Spinal cord (tissue), 10 donors: ENCODE data around the gene PRM2. TPM values are rescaled to one million over a fixed set of nuclear protein-coding genes. Genes with fewer than 3 reads are reported as not detected.

Source experiments
- DNase-seq, 6 donors: peaks; one replicate each; pipeline versions ENCODE4 v3.0.0 to v3.0.0-alpha.2; 2013 to 2015; ENCODE audit warnings: low spot score in 6 of 6, low read depth in 4 of 6
- H3K27ac ChIP-seq: one replicate; pipeline ENCODE4 v1.5.1; 2013; ENCODE audit warnings: low read depth, low read length, control low read depth
- H3K27me3 ChIP-seq: one replicate; pipeline ENCODE4 v1.6.1; 2013; ENCODE audit warnings: low read length; ENCODE audit not compliant: control insufficient read depth, insufficient read depth
- H3K36me3 ChIP-seq: one replicate; pipeline ENCODE4 v1.6.1; 2013; ENCODE audit warnings: low read length; ENCODE audit not compliant: control insufficient read depth, insufficient read depth
- H3K4me1 ChIP-seq: one replicate; pipeline ENCODE4 v1.6.1; 2013; ENCODE audit warnings: low read length; ENCODE audit not compliant: control insufficient read depth, insufficient read depth
- H3K4me3 ChIP-seq: one replicate; pipeline ENCODE4 v1.5.1; 2013; ENCODE audit warnings: low read depth, low read length, control low read depth
- H3K9me3 ChIP-seq: one replicate; pipeline ENCODE4 v1.6.1; 2013; ENCODE audit warnings: low read length; ENCODE audit not compliant: control insufficient read depth, insufficient read depth
- WGBS: methylation state at CpG from one replicate; pipeline ENCODE4 v1.1.5; 2013; ENCODE audit warnings: missing lambda C conversion rate; ENCODE audit not compliant: insufficient coverage; 5-methylcytosine and 5-hydroxymethylcytosine counted together
- polyA plus RNA-seq, 2 donors: library from polyadenylated mRNA; unstranded; fragments of 120-200 nt; gene quantifications; one replicate each; pipeline ENCODE4 v1.2.1, GENCODE V29; 2013; ENCODE audit not compliant: insufficient read length in 2 of 2
- total RNA-seq, 2 donors: library from RNA; depleted of rRNA in 1 of 2; stranded (reverse); fragments of 120-200 nt in 1 of 2; fragments of >200 nt in 1 of 2; gene quantifications; one replicate each; pipeline versions ENCODE4 v1.2.3 to v1.2.4, GENCODE V29; 2013 to 2014
- donor health status: healthy.

Gene PRM2
- total and polyA plus RNA-seq, 4 donors, result not detected

GRCh38 chr16:11250786-11251524, 25.3 kb downstream of the PRM2 start:
- Histone ChIP-seq H3K4me3 (no peak overlapping the region), H3K4me1 (peaks cover 16% of the 10 kb centered on the region), H3K9me3 (no peaks in the 10 kb centered on the region), H3K27me3 (peaks cover 2% of the 10 kb centered on the region), H3K36me3 (peaks cover 8% of the 10 kb centered on the region), H3K27ac (no peak overlapping the region)
- no peak for DNase-seq
- 100% methylated on average over 1 of the region's 10 CpGs for WGBS

GRCh38 chr16:11250091-11250785, 26.0 kb downstream of the PRM2 start:
- no peak overlapping the region for H3K27ac ChIP-seq
- peaks cover 16% of the 10 kb centered on the region for H3K4me1 ChIP-seq
- peaks cover 2% of the 10 kb centered on the region for H3K27me3 ChIP-seq
- no peaks in the 10 kb centered on the region for H3K9me3 ChIP-seq
- H3K36me3 ChIP-seq, result peaks cover 8% of the 10 kb centered on the region
- WGBS, result 71% methylated on average over 15 of the region's 16 CpGs
- H3K4me3 ChIP-seq, result no peak overlapping the region
- no peak for DNase-seq

GRCh38 chr16:11249233-11250061, 26.8 kb downstream of the PRM2 start:
- Histone ChIP-seq H3K9me3 (no peaks in the 10 kb centered on the region), H3K36me3 (peaks cover 8% of the 10 kb centered on the region), H3K4me3 (no peak overlapping the region), H3K4me1 (peaks cover 10% of the 10 kb centered on the region), H3K27me3 (no peaks in the 10 kb centered on the region), H3K27ac (no peak overlapping the region)
- DNase-seq, result no peak
- 91% methylated on average over 61 of the region's 63 CpGs for WGBS

- no peaks in the 10 kb centered on the region for H3K27me3 ChIP-seq
- no peak overlapping the region for H3K27ac ChIP-seq
- no peaks in the 10 kb centered on the region for H3K4me1 ChIP-seq
- H3K9me3 ChIP-seq, result no peaks in the 10 kb centered on the region
- WGBS, result 88% methylated on average over 6 of the region's 8 CpGs
- no peak for DNase-seq
- H3K36me3 ChIP-seq, result peaks cover 8% of the 10 kb centered on the region
- no peak overlapping the region for H3K4me3 ChIP-seq
Observed at GRCh38 chr16:11248133-11248532, 28.1 kb downstream of the PRM2 start.

GRCh38 chr16:11245988-11246387, 30.3 kb downstream of the PRM2 start:
- no peak overlapping the region for H3K27ac ChIP-seq
- H3K9me3 ChIP-seq, result no peaks in the 10 kb centered on the region
- no peaks in the 10 kb centered on the region for H3K4me1 ChIP-seq
- no peak overlapping the region for H3K4me3 ChIP-seq
- no peaks in the 10 kb centered on the region for H3K27me3 ChIP-seq
- DNase-seq, result no peak
- H3K36me3 ChIP-seq, result peaks cover 4% of the 10 kb centered on the region

- Histone ChIP-seq H3K9me3 (no peaks in the 10 kb centered on the region), H3K4me1 (no peaks in the 10 kb centered on the region), H3K27me3 (no peaks in the 10 kb centered on the region), H3K4me3 (no peak overlapping the region), H3K27ac (no peak overlapping the region), H3K36me3 (peaks cover 4% of the 10 kb centered on the region)
- DNase-seq, result no peak
- WGBS, result 87% methylated on average over 4 of the region's 5 CpGs
Observed at GRCh38 chr16:11245222-11245737, 31.0 kb downstream of the PRM2 start.

GRCh38 chr16:11242658-11243057, 33.6 kb downstream of the PRM2 start:
- no peaks in the 10 kb centered on the region for H3K9me3 ChIP-seq
- WGBS, result 85% methylated on average over 4 of the region's 12 CpGs
- peak in 2 of 6 donors; percentile 32 to 46 for DNase-seq

GRCh38 chr16:11241480-11242204, 34.6 kb downstream of the PRM2 start:
- no peak for DNase-seq
- no peaks in the 10 kb centered on the region for H3K4me1 ChIP-seq
- H3K9me3 ChIP-seq, result no peaks in the 10 kb centered on the region
- H3K27me3 ChIP-seq, result no peaks in the 10 kb centered on the region
- H3K36me3 ChIP-seq, result no peaks in the 10 kb centered on the region
- no peak overlapping the region for H3K4me3 ChIP-seq
- WGBS, result 92% methylated on average over 2 of the region's 5 CpGs
- H3K27ac ChIP-seq, result no peak overlapping the region

More at GRCh38 chr16:11242658-11243057, 33.6 kb downstream of the PRM2 start:
- Histone ChIP-seq H3K36me3 (no peaks in the 10 kb centered on the region), H3K4me1 (no peaks in the 10 kb centered on the region), H3K27ac (no peak overlapping the region), H3K4me3 (no peak overlapping the region), H3K27me3 (no peaks in the 10 kb centered on the region)
